Esophagus squamous epithelium (tissue), 5 donors: ENCODE data around the gene CFAP99. TPM values are rescaled to one million over a fixed set of nuclear protein-coding genes. Genes with fewer than 3 reads are reported as not detected.

ENCODE experiments used
- DNase-seq: peaks from one replicate; lab custom pipeline; 2025; lab: John Stamatoyannopoulos, UW
- H3K27ac ChIP-seq, 4 donors: fragments of 200-600 bp; sonication (generic); one replicate each; pipeline ENCODE4 v1.5.1; 2016 to 2019; ENCODE audit warnings: mild to moderate bottlenecking in 1 of 4
- H3K27me3 ChIP-seq, 4 donors: fragments of 200-600 bp; sonication (generic); 1 replicate in 3 of 4; 2 replicates in 1 of 4; pipeline versions ENCODE4 v1.5.1 to v1.6.0; 2017 to 2021; ENCODE audit warnings: antibody characterized with exemption in 1 of 4
- H3K36me3 ChIP-seq, 3 donors: fragments of 200-600 bp; sonication (generic); one replicate each; pipeline ENCODE4 v1.5.1; 2016 to 2019
- H3K4me1 ChIP-seq, 3 donors: fragments of 200-600 bp; sonication (generic); one replicate each; pipeline ENCODE4 v1.5.1; 2017 to 2019
- H3K4me3 ChIP-seq, 4 donors: fragments of 200-600 bp; sonication (generic); 1 replicate in 3 of 4; 2 replicates in 1 of 4; pipeline ENCODE4 v1.5.1; 2016 to 2019; ENCODE audit warnings: mild to moderate bottlenecking in 2 of 4, moderate library complexity in 1 of 4
- H3K9me3 ChIP-seq, 3 donors: fragments of 200-600 bp; sonication (generic); one replicate each; pipeline ENCODE4 v1.5.1; 2016 to 2019
- CTCF ChIP-seq, 6 experiments: fragments of 450-650 bp in 4 of 6; fragments of 200-600 bp in 2 of 6; sonication (generic) in 2 of 6; IDR thresholded peaks; one replicate each; pipeline ENCODE4 v1.5.1; 2016 to 2019; ENCODE audit warnings: antibody characterized with exemption in 6 of 6, mild to moderate bottlenecking in 4 of 6, moderate library complexity in 4 of 6
- POLR2A ChIP-seq, 4 donors: fragments of 450-650 bp; IDR thresholded peaks; one replicate each; pipeline ENCODE4 v1.6.1; 2017; ENCODE audit warnings: antibody characterized with exemption in 4 of 4, mild to moderate bottlenecking in 4 of 4, moderate library complexity in 3 of 4
- WGBS, 2 donors: methylation state at CpG; one replicate each; pipeline ENCODE4 v1.1.5; 2018; 5-methylcytosine and 5-hydroxymethylcytosine counted together
- intact Hi-C: fragments of 100-400 bp; cut with DNase I; formaldehyde crosslinking; loops from one replicate; pipeline ENCODE4 v1.15.0; 2022
- total RNA-seq, 4 donors: library from RNA; depleted of rRNA; stranded (reverse); fragments of >200 nt; gene quantifications; one replicate each; pipeline ENCODE4 v1.1.0, GENCODE V29; 2016
- donor health status: DM: yes; HTN: yes; CAD: no.

The CFAP99 gene
- total RNA-seq, 4 donors from 2014 or later: 0.11 TPM; not detected in 3

GRCh38 chr4:2393353-2394270 lies 25.1 kb upstream of the CFAP99 start:
- H3K9me3 ChIP-seq: no peaks in the 10 kb centered on the region
- DNase-seq: no peak
- H3K27me3 ChIP-seq: no peaks in the 10 kb centered on the region
- no peak for TF ChIP-seq POLR2A (IDR thresholded peaks at IDR 0.05)
- peak in 2 of 6 experiments; percentile 6 to 20 for TF ChIP-seq CTCF (IDR thresholded peaks at IDR 0.05)
- peaks cover 0 to 12% (median 3%) of the 10 kb centered on the region in 3 donors for H3K4me1 ChIP-seq
- intact Hi-C loops: no loop called here
- no peak overlapping the region for H3K27ac ChIP-seq
- H3K36me3 ChIP-seq: no peaks in the 10 kb centered on the region
- peak overlapping the region in 3 of 4 donors; percentile 6 to 34 (median 17) for H3K4me3 ChIP-seq
- 26 to 28% methylated on average over 17 to 28 of the region's 28 CpGs for WGBS, 2 donors

- no peaks in the 10 kb centered on the region for H3K27me3 ChIP-seq
- no peak overlapping the region for H3K27ac ChIP-seq
- H3K4me1 ChIP-seq: peaks cover 0 to 12% (median 0%) of the 10 kb centered on the region in 3 donors
- intact Hi-C loops: no loop called here
- H3K36me3 ChIP-seq: no peaks in the 10 kb centered on the region
- no peak for DNase-seq
- H3K9me3 ChIP-seq: no peaks in the 10 kb centered on the region
- no peak overlapping the region for H3K4me3 ChIP-seq
- TF ChIP-seq CTCF (IDR thresholded peaks at IDR 0.05): no peak
- no peak for TF ChIP-seq POLR2A (IDR thresholded peaks at IDR 0.05)
- WGBS, 2 donors: 90 to 100% methylated on average over 7 to 15 of the region's 17 CpGs
Measured at GRCh38 chr4:2394528-2394927, 24.2 kb upstream of the CFAP99 start.

- no peak overlapping the region for H3K27ac ChIP-seq
- H3K27me3 ChIP-seq: no peaks in the 10 kb centered on the region
- WGBS, 2 donors: 86 to 90% methylated on average over 8 to 9 of the region's 9 CpGs
- intact Hi-C loops: no loop called here
- H3K4me3 ChIP-seq: no peak overlapping the region
- H3K4me1 ChIP-seq: peaks cover 0 to 12% (median 0%) of the 10 kb centered on the region in 3 donors
- no peaks in the 10 kb centered on the region for H3K9me3 ChIP-seq
- DNase-seq: no peak
- H3K36me3 ChIP-seq: no peaks in the 10 kb centered on the region
- TF ChIP-seq POLR2A (IDR thresholded peaks at IDR 0.05): no peak
- TF ChIP-seq CTCF (IDR thresholded peaks at IDR 0.05): no peak
Measured at GRCh38 chr4:2395038-2395437, 23.7 kb upstream of the CFAP99 start.

GRCh38 chr4:2395584-2395983 lies 23.2 kb upstream of the CFAP99 start:
- DNase-seq: no peak
- Histone ChIP-seq H3K27me3 (no peaks in the 10 kb centered on the region), H3K4me1 (peaks cover 0 to 12% (median 0%) of the 10 kb centered on the region in 3 donors), H3K36me3 (no peaks in the 10 kb centered on the region), H3K27ac (no peak overlapping the region), H3K4me3 (no peak overlapping the region), H3K9me3 (no peaks in the 10 kb centered on the region)
- no peak for TF ChIP-seq POLR2A (IDR thresholded peaks at IDR 0.05)
- no peak for TF ChIP-seq CTCF (IDR thresholded peaks at IDR 0.05)
- WGBS, 2 donors: 94 to 100% methylated on average over 1 to 6 of the region's 9 CpGs
- intact Hi-C loops: no loop called here

GRCh38 chr4:2396781-2397368 lies 21.9 kb upstream of the CFAP99 start:
- peaks cover 6 to 21% (median 9%) of the 10 kb centered on the region in 3 donors for H3K4me1 ChIP-seq
- peaks cover 0 to 8% (median 0%) of the 10 kb centered on the region in 4 donors for H3K27me3 ChIP-seq
- H3K27ac ChIP-seq: no peak overlapping the region
- TF ChIP-seq POLR2A (IDR thresholded peaks at IDR 0.05) (no peak), CTCF (IDR thresholded peaks at IDR 0.05) (peak in 1 of 6 experiments; percentile 11)
- no peak overlapping the region for H3K4me3 ChIP-seq
- no peaks in the 10 kb centered on the region for H3K36me3 ChIP-seq
- 68 to 70% methylated on average over 12 to 18 of the region's 21 CpGs for WGBS, 2 donors
- DNase-seq: no peak
- no peaks in the 10 kb centered on the region for H3K9me3 ChIP-seq
- intact Hi-C loops: no loop called here
